ENCODE results near the gene ZNF26. TPM values are rescaled to one million over a fixed set of nuclear protein-coding genes. Genes with fewer than 3 reads are reported as not detected.

ZNF26 gene
- total and polyA plus RNA-seq, 2 donors (not counting 1 experiment from before 2014, with no cell fraction given), result 36.0 to 38.3 TPM

GRCh38 chr12:132952371-132953162, 33.6 kb upstream of the ZNF26 start:
- H3K4me1 ChIP-seq (ENCODE audit: control insufficient read depth in 2 of 2, insufficient read depth in 2 of 2, low read length in 2 of 2), result peaks cover 11 to 19% of the 10 kb centered on the region in 2 donors
- no peak overlapping the region for H3K4me2 ChIP-seq (replicated peaks; ENCODE audit: low read depth, low read length, poor library complexity, severe bottlenecking)
- H3K27ac ChIP-seq (ENCODE audit: low read length in 2 of 2), result no peak overlapping the region
- ChIA-PET CTCF (no interaction called here), POLR2A (no interaction called here)
- peaks cover 0 to 16% of the 10 kb centered on the region in 2 experiments for H3K36me3 ChIP-seq (replicated peaks in 1 of 2; ENCODE audit: control extremely low read depth in 1 of 2, control insufficient read depth in 1 of 2, extremely low read depth in 1 of 2, insufficient read depth in 2 of 2, low read length in 1 of 2)
- TF ChIP-seq EZH2 (IDR thresholded peaks at IDR 0.05; ENCODE audit: borderline replicate concordance, insufficient read depth, low read depth, low read length, poor library complexity, severe bottlenecking) (no peak), CTCF (IDR thresholded peaks at IDR 0.05) (no peak)
- H2AFZ ChIP-seq (ENCODE audit: insufficient read depth, low read depth, low read length, poor library complexity, severe bottlenecking), result no peak overlapping the region
- H3K27me3 ChIP-seq (replicated peaks in 1 of 4; ENCODE audit: control extremely low read depth in 1 of 4, control insufficient read depth in 3 of 4, insufficient read depth in 4 of 4, low read length in 3 of 4), result no peaks in the 10 kb centered on the region
- no peak overlapping the region for H3K4me3 ChIP-seq (ENCODE audit: control extremely low read depth in 1 of 5, extremely low read depth in 1 of 5, insufficient read depth in 1 of 5, low read depth in 2 of 5, low read length in 4 of 5)
- intact Hi-C loops (cut with micrococcal nuclease), result no loop called here
- peaks cover 20% of the 10 kb centered on the region for H4K20me1 ChIP-seq (ENCODE audit: control insufficient read depth, insufficient read depth, low read length, poor library complexity, severe bottlenecking)
- WGBS (ENCODE audit: insufficient coverage), result 98% methylated on average over 16 of the region's 18 CpGs
- H3K9ac ChIP-seq (ENCODE audit: low read length), result no peak overlapping the region
- H3K4me1 Mint-ChIP-seq, result peaks cover 26% of the 10 kb centered on the region
- peaks cover 2% of the 10 kb centered on the region for H3K9me3 Mint-ChIP-seq (ENCODE audit: insufficient read depth)
- peaks cover 5 to 49% (median 7%) of the 10 kb centered on the region in 3 donors for H3K9me3 ChIP-seq (ENCODE audit: control extremely low read depth in 1 of 3, control insufficient read depth in 2 of 3, insufficient read depth in 1 of 3, low read length in 2 of 3)
- no peak for ATAC-seq (ENCODE audit: low read depth)
- no peaks in the 10 kb centered on the region for H3K27me3 Mint-ChIP-seq
- no peak overlapping the region for H3K27ac Mint-ChIP-seq
- peaks cover 96% of the 10 kb centered on the region for H3K79me2 ChIP-seq (ENCODE audit: control insufficient read depth, insufficient read depth, low read length)
- DNase-seq, result no peak
- H3K4me3 Mint-ChIP-seq, result no peak overlapping the region

GRCh38 chr12:132953163-132953425, 33.1 kb upstream of the ZNF26 start:
- Histone ChIP-seq H3K4me2 (replicated peaks; ENCODE audit: low read depth, low read length, poor library complexity, severe bottlenecking) (no peak overlapping the region), H3K4me3 (ENCODE audit: control extremely low read depth in 1 of 5, extremely low read depth in 1 of 5, insufficient read depth in 1 of 5, low read depth in 2 of 5, low read length in 4 of 5) (no peak overlapping the region), H3K27ac (ENCODE audit: low read length in 2 of 2) (no peak overlapping the region), H3K9me3 (ENCODE audit: control extremely low read depth in 1 of 3, control insufficient read depth in 2 of 3, insufficient read depth in 1 of 3, low read length in 2 of 3) (peaks cover 3 to 44% (median 7%) of the 10 kb centered on the region in 3 donors), H4K20me1 (ENCODE audit: control insufficient read depth, insufficient read depth, low read length, poor library complexity, severe bottlenecking) (peaks cover 20% of the 10 kb centered on the region), H3K9ac (ENCODE audit: low read length) (no peak overlapping the region), H3K4me1 (ENCODE audit: control insufficient read depth in 2 of 2, insufficient read depth in 2 of 2, low read length in 2 of 2) (peaks cover 11 to 19% of the 10 kb centered on the region in 2 donors), H3K27me3 (replicated peaks in 1 of 4; ENCODE audit: control extremely low read depth in 1 of 4, control insufficient read depth in 3 of 4, insufficient read depth in 4 of 4, low read length in 3 of 4) (no peaks in the 10 kb centered on the region), H2AFZ (ENCODE audit: insufficient read depth, low read depth, low read length, poor library complexity, severe bottlenecking) (no peak overlapping the region), H3K36me3 (replicated peaks in 1 of 2; ENCODE audit: control extremely low read depth in 1 of 2, control insufficient read depth in 1 of 2, extremely low read depth in 1 of 2, insufficient read depth in 2 of 2, low read length in 1 of 2) (peaks cover 0 to 14% of the 10 kb centered on the region in 2 experiments), H3K79me2 (ENCODE audit: control insufficient read depth, insufficient read depth, low read length) (peaks cover 91% of the 10 kb centered on the region)
- ATAC-seq (ENCODE audit: low read depth) (no peak), DNase-seq (no peak)
- Mint-ChIP-seq H3K9me3 (ENCODE audit: insufficient read depth) (peaks cover 2% of the 10 kb centered on the region), H3K27ac (no peak overlapping the region), H3K27me3 (no peaks in the 10 kb centered on the region), H3K4me1 (peaks cover 26% of the 10 kb centered on the region), H3K4me3 (no peak overlapping the region)
- TF ChIP-seq EZH2 (IDR thresholded peaks at IDR 0.05; ENCODE audit: borderline replicate concordance, insufficient read depth, low read depth, low read length, poor library complexity, severe bottlenecking) (no peak), CTCF (IDR thresholded peaks at IDR 0.05) (no peak)
- 100% methylated on average over 1 of the region's 2 CpGs for WGBS (ENCODE audit: insufficient coverage)
- intact Hi-C loops (cut with micrococcal nuclease), result no loop called here
- POLR2A ChIA-PET, result no interaction called here
- CTCF ChIA-PET, result no interaction called here

Measured in B cell (primary cell).